ENCODE measurements around the gene FAM187B.

GRCh38 chr19:35249146-35249847 lies 20.8 kb upstream of the FAM187B start:
- TF ChIP-seq POLR2AphosphoS5 (IDR thresholded peaks at IDR 0.05; ENCODE audit: low read depth, low read length) = no peak
- no peak for TF ChIP-seq SIN3A (IDR thresholded peaks at IDR 0.05; ENCODE audit: borderline replicate concordance, insufficient read depth, low read length)
- no peak for TF ChIP-seq TAF1 (IDR thresholded peaks at IDR 0.05; ENCODE audit: borderline replicate concordance, insufficient read depth, low read length)
